DND-41 (cell line): ENCODE data around the gene LRRC42.

Experiments used
- ATAC-seq: fragments of 200-7000 bp; cut with Tn5 transposase; 3 replicates; pipeline ENCODE4 v1.9.1; 2021; ENCODE audit warnings: low read depth; ENCODE audit not compliant: insufficient read depth
- DNase-seq: peaks from one replicate; pipeline ENCODE4 v3.0.0-alpha.2; 2020
- H2AFZ ChIP-seq: 2 replicates; pipeline ENCODE4 v1.6.0; 2012; ENCODE audit warnings: low read depth, low read length
- H3K27ac ChIP-seq: 2 replicates; pipeline ENCODE4 v1.5.1; 2012; ENCODE audit warnings: low read length, inconsistent platforms
- H3K27me3 ChIP-seq: fragments of 200-600 bp; sonication (generic); 2 replicates; pipeline ENCODE4 v1.6.0; 2012; ENCODE audit warnings: low read length, mild to moderate bottlenecking, inconsistent platforms; ENCODE audit not compliant: insufficient read depth, poor library complexity
- H3K36me3 ChIP-seq: 2 replicates; pipeline ENCODE4 v1.5.1; 2012; ENCODE audit warnings: low read length, inconsistent platforms; ENCODE audit not compliant: insufficient read depth
- H3K4me1 ChIP-seq: 2 replicates; pipeline ENCODE4 v1.5.1; 2012; ENCODE audit warnings: mild to moderate bottlenecking, low read length; ENCODE audit not compliant: insufficient read depth
- H3K4me2 ChIP-seq: 2 replicates; pipeline ENCODE4 v1.6.0; 2012; ENCODE audit warnings: mild to moderate bottlenecking, moderate library complexity, low read length, inconsistent platforms; ENCODE audit not compliant: insufficient read depth
- H3K4me3 ChIP-seq, 2 experiments: fragments of 200-600 bp in 1 of 2; shearing (Covaris generic) in 1 of 2; 2 replicates each; pipeline ENCODE4 v1.5.1; 2012 to 2016; ENCODE audit warnings: inconsistent platforms in 2 of 2, low read length in 2 of 2, mild to moderate bottlenecking in 2 of 2, low read depth in 1 of 2, moderate library complexity in 1 of 2
- H3K79me2 ChIP-seq: 2 replicates; pipeline ENCODE4 v1.6.0; 2012; ENCODE audit warnings: low read length, inconsistent platforms; ENCODE audit not compliant: insufficient read depth
- H3K9ac ChIP-seq: 2 replicates; pipeline ENCODE4 v1.6.0; 2012; ENCODE audit warnings: low read depth, mild to moderate bottlenecking, inconsistent platforms, low read length, moderate library complexity
- H3K9me3 ChIP-seq: 2 replicates; pipeline ENCODE4 v1.5.1; 2012; ENCODE audit warnings: low read length, moderate library complexity, mild to moderate bottlenecking, inconsistent platforms; ENCODE audit not compliant: insufficient read depth, severe bottlenecking
- H4K20me1 ChIP-seq: 2 replicates; pipeline ENCODE4 v1.6.0; 2012; ENCODE audit warnings: low read length; ENCODE audit not compliant: insufficient read depth
- CTCF ChIP-seq: IDR thresholded peaks from 2 replicates; pipeline ENCODE4 v1.5.1; 2012; ENCODE audit warnings: borderline replicate concordance, low read length, moderate library complexity, mild to moderate bottlenecking; ENCODE audit not compliant: poor library complexity, severe bottlenecking; ENCODE audit errors: extremely low read depth
- EZH2 ChIP-seq: IDR thresholded peaks from 3 replicates; pipeline ENCODE4 v1.6.1; 2012; ENCODE audit warnings: borderline replicate concordance, low read depth, mild to moderate bottlenecking, moderate library complexity, low read length, inconsistent platforms; ENCODE audit not compliant: severe bottlenecking

Gene LRRC42

GRCh38 chr1:53957194-53957818, 11.2 kb downstream of the LRRC42 start:
- no peak overlapping the region for H3K4me3 ChIP-seq
- H3K9ac ChIP-seq: no peak overlapping the region
- no peak overlapping the region for H2AFZ ChIP-seq
- no peaks in the 10 kb centered on the region for H3K4me1 ChIP-seq
- H3K4me2 ChIP-seq: no peak overlapping the region
- H3K27me3 ChIP-seq: no peaks in the 10 kb centered on the region
- no peak overlapping the region for H3K27ac ChIP-seq
- no peaks in the 10 kb centered on the region for H3K79me2 ChIP-seq
- ATAC-seq (peak; percentile 49; the same call in 2 of the 3 replicates), DNase-seq (no peak)
- H3K9me3 ChIP-seq: no peaks in the 10 kb centered on the region
- H4K20me1 ChIP-seq: no peaks in the 10 kb centered on the region
- peaks cover 80% of the 10 kb centered on the region for H3K36me3 ChIP-seq
- TF ChIP-seq EZH2 (no peak), CTCF (no peak)

DNA sequence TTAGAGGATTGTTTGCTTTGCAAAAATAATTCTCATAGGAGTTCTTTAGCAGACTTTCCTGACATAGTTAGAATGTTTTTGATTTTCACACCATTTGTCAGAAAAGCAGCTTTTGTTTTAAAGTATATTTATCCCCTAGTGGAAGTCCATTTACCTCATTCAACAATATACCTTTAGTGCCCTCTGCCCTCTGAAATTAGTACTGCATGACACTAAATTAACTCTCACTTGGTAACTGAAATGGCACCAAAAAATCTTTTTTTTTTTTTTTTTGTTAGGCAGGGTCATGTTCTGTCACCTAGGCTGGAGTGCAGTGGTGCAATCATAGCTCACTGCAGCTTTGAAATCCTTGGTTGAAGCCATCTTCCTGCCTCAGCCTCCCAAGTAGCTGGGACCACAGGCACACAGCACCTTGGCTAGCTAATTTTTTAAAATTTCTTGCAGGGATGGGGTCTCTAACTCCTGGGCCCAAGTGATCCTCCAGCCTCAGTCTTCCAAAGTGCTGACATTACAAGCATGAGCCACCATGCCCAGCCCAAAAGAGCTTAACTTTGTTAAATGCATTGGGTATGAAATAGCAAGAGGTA, 13.6 kb downstream of the LRRC42 start:
- H3K4me1 ChIP-seq: no peaks in the 10 kb centered on the region
- DNase-seq (no peak), ATAC-seq (peak; percentile 59; the same call in 2 of the 3 replicates)
- no peak overlapping the region for H3K4me3 ChIP-seq
- H3K9me3 ChIP-seq: no peaks in the 10 kb centered on the region
- H4K20me1 ChIP-seq: no peaks in the 10 kb centered on the region; the same call in 1 of the 2 replicates
- H3K27ac ChIP-seq: no peak overlapping the region
- H3K36me3 ChIP-seq: peaks cover 80% of the 10 kb centered on the region
- no peaks in the 10 kb centered on the region for H3K79me2 ChIP-seq
- no peak overlapping the region for H3K4me2 ChIP-seq
- TF ChIP-seq EZH2 (no peak), CTCF (peak; percentile 69)
- no peak overlapping the region for H2AFZ ChIP-seq
- no peaks in the 10 kb centered on the region for H3K27me3 ChIP-seq
- H3K9ac ChIP-seq: no peak overlapping the region

GRCh38 chr1:53962395-53962794, 16.2 kb downstream of the LRRC42 start:
- ATAC-seq (no peak), DNase-seq (no peak)
- Histone ChIP-seq H4K20me1 (no peaks in the 10 kb centered on the region; the same call in 1 of the 2 replicates), H3K9ac (no peak overlapping the region), H3K36me3 (peaks cover 79% of the 10 kb centered on the region), H3K4me3 (no peak overlapping the region), H3K79me2 (no peaks in the 10 kb centered on the region), H3K27me3 (no peaks in the 10 kb centered on the region), H3K27ac (no peak overlapping the region), H2AFZ (no peak overlapping the region), H3K9me3 (no peaks in the 10 kb centered on the region), H3K4me1 (no peaks in the 10 kb centered on the region), H3K4me2 (no peak overlapping the region)
- no peak for TF ChIP-seq EZH2
- TF ChIP-seq CTCF: no peak
